HG03575 (cell line): ENCODE data around the gene SH3TC1.

Source experiments
- ATAC-seq: cut with Tn5 transposase; IDR thresholded peaks from one replicate; pipeline ENCODE4 v1.9.1; 2021; ENCODE audit not compliant: unreplicated experiment, insufficient number of reproducible peaks, low FRiP score; ENCODE audit errors: extremely low read depth

SH3TC1 gene

GRCh38 chr4:8194306-8195242 lies 4.5 kb upstream of the SH3TC1 start:
- ATAC-seq: no peak

- ATAC-seq: no peak
Observed at GRCh38 chr4:8195431-8195830, 3.7 kb upstream of the SH3TC1 start.

GRCh38 chr4:8195841-8196458 lies 3.1 kb upstream of the SH3TC1 start:
- no peak for ATAC-seq

GRCh38 chr4:8197521-8197920 lies 1.6 kb upstream of the SH3TC1 start:
- no peak for ATAC-seq

GRCh38 chr4:8198206-8198905 lies 734 bp upstream of the SH3TC1 start:
- no peak for ATAC-seq

- ATAC-seq: no peak
Observed at GRCh38 chr4:8199594-8200301, 658 bp downstream of the SH3TC1 start.

GRCh38 chr4:8200302-8200975 lies 1.3 kb downstream of the SH3TC1 start:
- ATAC-seq: no peak

GRCh38 chr4:8201321-8201781 lies 2.3 kb downstream of the SH3TC1 start:
- no peak for ATAC-seq

- ATAC-seq: no peak
Observed at GRCh38 chr4:8202108-8203051, 3.3 kb downstream of the SH3TC1 start.

GRCh38 chr4:8203052-8203401 lies 3.9 kb downstream of the SH3TC1 start:
- no peak for ATAC-seq

- ATAC-seq: no peak
Observed at GRCh38 chr4:8203817-8204216, 4.7 kb downstream of the SH3TC1 start.

GRCh38 chr4:8204576-8205227 lies 5.6 kb downstream of the SH3TC1 start:
- no peak for ATAC-seq

GRCh38 chr4:8205241-8205707 lies 6.2 kb downstream of the SH3TC1 start:
- ATAC-seq: no peak

- ATAC-seq: no peak
Observed at GRCh38 chr4:8205749-8206611, 6.9 kb downstream of the SH3TC1 start.

- ATAC-seq: no peak
Observed at GRCh38 chr4:8207314-8207713, 8.2 kb downstream of the SH3TC1 start.

GRCh38 chr4:8208565-8208964 lies 9.5 kb downstream of the SH3TC1 start:
- no peak for ATAC-seq
